Astrocyte (in vitro differentiated cells and primary cell): ENCODE data around the gene NOL8.

Experiments used
- EZH2 ChIP-seq: IDR thresholded peaks from 2 replicates; pipeline ENCODE4 v1.6.1; 2012; ENCODE audit warnings: mild to moderate bottlenecking, low read length, inconsistent platforms; ENCODE audit not compliant: insufficient read depth
- TF ChIP-seq, protein P1 (sequence below): IDR thresholded peaks from 2 replicates; pipeline ENCODE4 v1.5.1; 2011; ENCODE audit warnings: low read depth, mild to moderate bottlenecking, inconsistent platforms, low read length, moderate library complexity; ENCODE audit not compliant: insufficient read depth

DNA sequence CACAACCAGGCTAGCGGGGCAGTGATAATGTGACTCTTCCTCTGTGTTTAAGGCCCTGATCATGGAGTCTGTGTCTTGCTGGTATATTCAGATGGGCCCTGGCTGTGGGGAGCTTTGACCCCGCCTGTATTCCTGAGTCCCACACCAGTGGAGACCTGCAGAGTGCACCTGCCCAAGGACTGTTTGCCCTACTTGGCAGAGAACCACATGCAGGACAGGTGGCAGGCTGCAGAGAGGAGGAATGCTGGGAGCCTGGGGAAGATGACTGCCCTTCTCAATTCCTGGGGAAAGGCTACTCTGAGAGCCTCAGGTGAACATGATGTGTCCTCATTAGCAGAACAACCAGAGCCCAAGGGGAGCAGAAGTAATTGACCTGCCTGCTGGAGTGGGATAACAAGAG, 67.8 kb downstream of the NOL8 start:
- TF ChIP-seq, protein P1, sequence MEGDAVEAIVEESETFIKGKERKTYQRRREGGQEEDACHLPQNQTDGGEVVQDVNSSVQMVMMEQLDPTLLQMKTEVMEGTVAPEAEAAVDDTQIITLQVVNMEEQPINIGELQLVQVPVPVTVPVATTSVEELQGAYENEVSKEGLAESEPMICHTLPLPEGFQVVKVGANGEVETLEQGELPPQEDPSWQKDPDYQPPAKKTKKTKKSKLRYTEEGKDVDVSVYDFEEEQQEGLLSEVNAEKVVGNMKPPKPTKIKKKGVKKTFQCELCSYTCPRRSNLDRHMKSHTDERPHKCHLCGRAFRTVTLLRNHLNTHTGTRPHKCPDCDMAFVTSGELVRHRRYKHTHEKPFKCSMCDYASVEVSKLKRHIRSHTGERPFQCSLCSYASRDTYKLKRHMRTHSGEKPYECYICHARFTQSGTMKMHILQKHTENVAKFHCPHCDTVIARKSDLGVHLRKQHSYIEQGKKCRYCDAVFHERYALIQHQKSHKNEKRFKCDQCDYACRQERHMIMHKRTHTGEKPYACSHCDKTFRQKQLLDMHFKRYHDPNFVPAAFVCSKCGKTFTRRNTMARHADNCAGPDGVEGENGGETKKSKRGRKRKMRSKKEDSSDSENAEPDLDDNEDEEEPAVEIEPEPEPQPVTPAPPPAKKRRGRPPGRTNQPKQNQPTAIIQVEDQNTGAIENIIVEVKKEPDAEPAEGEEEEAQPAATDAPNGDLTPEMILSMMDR, result no peak
- TF ChIP-seq EZH2, result no peak
